ENCODE results near the gene HERC2.

The HERC2 gene

GRCh38 chr15:28110481-28110881 is 211.5 kb downstream of the HERC2 start:
- H3K4me3 ChIP-seq (ENCODE audit: insufficient read depth, low read length, poor library complexity, severe bottlenecking), result no peak overlapping the region
- H2AFZ ChIP-seq (ENCODE audit: low read depth, low read length, severe bottlenecking), result no peak overlapping the region
- no peaks in the 10 kb centered on the region for H3F3A ChIP-seq (ENCODE audit: insufficient read depth)
- H3K79me2 ChIP-seq (ENCODE audit: insufficient read depth, low read length), result no peaks in the 10 kb centered on the region
- TF ChIP-seq CTCF (IDR thresholded peaks at IDR 0.05; ENCODE audit: insufficient read depth, low read length, poor library complexity, severe bottlenecking) (no peak), EZH2phosphoT487 (conservative IDR thresholded peaks at IDR 0.05; ENCODE audit: low read length) (no peak)
- H3K36me3 ChIP-seq (ENCODE audit: low read length), result no peaks in the 10 kb centered on the region
- H3K9me2 ChIP-seq (replicated peaks; ENCODE audit: insufficient read depth, low read length), result no peaks in the 10 kb centered on the region
- H3K9me3 ChIP-seq (ENCODE audit: insufficient read depth, low read length), result no peaks in the 10 kb centered on the region
- H3K9ac ChIP-seq (ENCODE audit: low read length), result no peak overlapping the region
- H4K20me1 ChIP-seq (ENCODE audit: low read depth, low read length), result no peaks in the 10 kb centered on the region
- no peaks in the 10 kb centered on the region for H3K27me3 ChIP-seq (ENCODE audit: low read length)
- no peak overlapping the region for H3K4me2 ChIP-seq (ENCODE audit: low read depth, low read length, poor library complexity, severe bottlenecking)
- no peak overlapping the region for H3K27ac ChIP-seq (ENCODE audit: low read depth, low read length)

GRCh38 chr15:28109626-28110455 is 212.1 kb downstream of the HERC2 start:
- Histone ChIP-seq H3K4me3 (ENCODE audit: insufficient read depth, low read length, poor library complexity, severe bottlenecking) (no peak overlapping the region), H3K36me3 (ENCODE audit: low read length) (no peaks in the 10 kb centered on the region), H3F3A (ENCODE audit: insufficient read depth) (no peaks in the 10 kb centered on the region), H3K9ac (ENCODE audit: low read length) (no peak overlapping the region), H3K9me2 (replicated peaks; ENCODE audit: insufficient read depth, low read length) (no peaks in the 10 kb centered on the region), H2AFZ (ENCODE audit: low read depth, low read length, severe bottlenecking) (no peak overlapping the region), H3K27ac (ENCODE audit: low read depth, low read length) (no peak overlapping the region), H3K9me3 (ENCODE audit: insufficient read depth, low read length) (no peaks in the 10 kb centered on the region), H3K79me2 (ENCODE audit: insufficient read depth, low read length) (no peaks in the 10 kb centered on the region), H3K4me2 (ENCODE audit: low read depth, low read length, poor library complexity, severe bottlenecking) (no peak overlapping the region), H3K27me3 (ENCODE audit: low read length) (no peaks in the 10 kb centered on the region), H4K20me1 (ENCODE audit: low read depth, low read length) (no peaks in the 10 kb centered on the region)
- TF ChIP-seq EZH2phosphoT487 (conservative IDR thresholded peaks at IDR 0.05; ENCODE audit: low read length) (no peak), CTCF (IDR thresholded peaks at IDR 0.05; ENCODE audit: insufficient read depth, low read length, poor library complexity, severe bottlenecking) (no peak)

GRCh38 chr15:28107904-28108275 is 214.1 kb downstream of the HERC2 start:
- Histone ChIP-seq H3K4me2 (ENCODE audit: low read depth, low read length, poor library complexity, severe bottlenecking) (no peak overlapping the region), H3K36me3 (ENCODE audit: low read length) (no peaks in the 10 kb centered on the region), H4K20me1 (ENCODE audit: low read depth, low read length) (no peaks in the 10 kb centered on the region), H3F3A (ENCODE audit: insufficient read depth) (no peaks in the 10 kb centered on the region), H2AFZ (ENCODE audit: low read depth, low read length, severe bottlenecking) (no peak overlapping the region), H3K4me3 (ENCODE audit: insufficient read depth, low read length, poor library complexity, severe bottlenecking) (no peak overlapping the region), H3K27me3 (ENCODE audit: low read length) (no peaks in the 10 kb centered on the region), H3K9me3 (ENCODE audit: insufficient read depth, low read length) (no peaks in the 10 kb centered on the region), H3K9ac (ENCODE audit: low read length) (no peak overlapping the region), H3K27ac (ENCODE audit: low read depth, low read length) (no peak overlapping the region), H3K79me2 (ENCODE audit: insufficient read depth, low read length) (no peaks in the 10 kb centered on the region), H3K9me2 (replicated peaks; ENCODE audit: insufficient read depth, low read length) (no peaks in the 10 kb centered on the region)
- no peak for TF ChIP-seq EZH2phosphoT487 (conservative IDR thresholded peaks at IDR 0.05; ENCODE audit: low read length)
- no peak for TF ChIP-seq CTCF (IDR thresholded peaks at IDR 0.05; ENCODE audit: insufficient read depth, low read length, poor library complexity, severe bottlenecking)
